Uterus (tissue), 4 donors: ENCODE measurements around the gene RCE1. TPM values are rescaled to one million over a fixed set of nuclear protein-coding genes. Genes with fewer than 3 reads are reported as not detected.

Experiments used
- DNase-seq, 2 donors: peaks; one replicate each; pipeline ENCODE4 v3.0.0-alpha.2; 2019 to 2020
- H3K27ac ChIP-seq, 2 donors: fragments of 200-600 bp; sonication (generic); 1 replicate in 1 of 2; 2 replicates in 1 of 2; pipeline ENCODE4 v1.5.1; 2016 to 2018
- H3K27me3 ChIP-seq, 2 donors: fragments of 200-600 bp; sonication (generic); one replicate each; pipeline ENCODE4 v1.5.1; 2018 to 2019; ENCODE audit warnings: control low read depth in 1 of 2
- H3K36me3 ChIP-seq, 2 donors: fragments of 200-600 bp; sonication (generic); one replicate each; pipeline ENCODE4 v1.5.1; 2019; ENCODE audit warnings: control low read depth in 1 of 2
- H3K4me1 ChIP-seq, 2 donors: fragments of 200-600 bp; sonication (generic); one replicate each; pipeline ENCODE4 v1.5.1; 2018 to 2019; ENCODE audit warnings: control low read depth in 1 of 2
- H3K4me3 ChIP-seq, 2 donors: fragments of 200-600 bp; sonication (generic); 1 replicate in 1 of 2; 2 replicates in 1 of 2; pipeline ENCODE4 v1.5.1; 2018 to 2019; ENCODE audit warnings: mild to moderate bottlenecking in 1 of 2
- H3K9me3 ChIP-seq, 2 donors: fragments of 200-600 bp; sonication (generic); one replicate each; pipeline ENCODE4 v1.5.1; 2019; ENCODE audit warnings: control low read depth in 1 of 2
- POLR2A ChIP-seq, 2 donors: fragments of 450-650 bp; IDR thresholded peaks; one replicate each; pipeline ENCODE4 v1.6.1; 2016; ENCODE audit warnings: antibody characterized with exemption in 2 of 2, mild to moderate bottlenecking in 1 of 2, moderate library complexity in 1 of 2
- intact Hi-C: fragments of 100-400 bp; cut with DNase I; formaldehyde crosslinking; loops from one replicate; pipeline ENCODE4 v1.15.1; 2023; ENCODE audit warnings: low total_unique reads
- total RNA-seq, 4 donors: library from RNA; depleted of rRNA in 3 of 4; stranded (reverse); fragments of >200 nt in 3 of 4; gene quantifications; one replicate each; pipeline versions ENCODE4 v1.1.0 to v1.2.4, GENCODE V29; 2014 to 2023
- TF ChIP-seq, protein P1 (sequence below), 4 experiments: fragments of 200-600 bp in 2 of 4; fragments of 450-650 bp in 2 of 4; sonication (generic) in 2 of 4; IDR thresholded peaks; one replicate each; pipeline ENCODE4 v1.5.1; 2016 to 2019; ENCODE audit warnings: antibody characterized with exemption in 4 of 4, mild to moderate bottlenecking in 2 of 4, moderate library complexity in 1 of 4
- donor health status: DM: yes; HTN: yes; CAD: no.

Gene RCE1
- total RNA-seq, 4 donors from 2014 or later: 2.3 to 19.4 (median 13.7) TPM

DNA sequence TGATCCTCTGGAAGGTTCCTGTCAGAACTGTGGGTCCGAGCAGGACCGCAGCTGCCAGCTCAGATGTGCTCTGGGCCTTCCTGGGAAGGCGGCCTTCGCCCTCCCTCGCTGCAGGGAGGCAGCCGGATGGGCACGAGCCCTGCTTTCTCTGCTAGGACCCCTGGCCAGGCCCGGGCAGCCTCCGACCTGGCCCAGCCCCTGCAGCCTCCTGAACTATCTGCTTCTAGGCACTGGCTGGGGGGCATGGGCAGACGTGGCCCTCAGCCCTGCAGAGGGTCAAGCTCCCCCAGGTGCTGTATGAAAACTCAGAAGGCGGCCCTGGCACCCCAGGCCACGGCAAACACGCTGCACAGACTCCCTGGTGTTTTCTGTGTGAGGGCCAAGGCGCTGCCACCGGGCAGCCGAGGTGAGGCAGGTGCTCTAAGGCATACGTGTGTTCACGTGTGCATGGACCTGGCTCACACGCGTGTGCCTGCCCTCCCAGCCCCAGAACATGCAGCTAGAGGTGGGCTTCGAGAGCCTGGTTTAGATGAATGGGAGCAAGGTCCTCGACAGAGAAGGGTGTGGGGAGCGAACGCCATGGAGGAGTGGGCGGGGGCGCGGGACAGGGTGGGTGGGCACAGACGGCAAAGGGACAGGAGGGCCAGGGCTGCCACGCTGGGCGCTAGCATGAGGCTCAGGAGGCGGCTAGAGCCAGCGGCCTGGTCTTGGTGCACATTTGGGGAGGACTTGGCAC lies 18.0 kb downstream of the RCE1 start:
- H3K36me3 ChIP-seq: no peaks in the 10 kb centered on the region
- no peak overlapping the region for H3K4me3 ChIP-seq
- no peak for TF ChIP-seq POLR2A (IDR thresholded peaks at IDR 0.05)
- TF ChIP-seq, protein P1, sequence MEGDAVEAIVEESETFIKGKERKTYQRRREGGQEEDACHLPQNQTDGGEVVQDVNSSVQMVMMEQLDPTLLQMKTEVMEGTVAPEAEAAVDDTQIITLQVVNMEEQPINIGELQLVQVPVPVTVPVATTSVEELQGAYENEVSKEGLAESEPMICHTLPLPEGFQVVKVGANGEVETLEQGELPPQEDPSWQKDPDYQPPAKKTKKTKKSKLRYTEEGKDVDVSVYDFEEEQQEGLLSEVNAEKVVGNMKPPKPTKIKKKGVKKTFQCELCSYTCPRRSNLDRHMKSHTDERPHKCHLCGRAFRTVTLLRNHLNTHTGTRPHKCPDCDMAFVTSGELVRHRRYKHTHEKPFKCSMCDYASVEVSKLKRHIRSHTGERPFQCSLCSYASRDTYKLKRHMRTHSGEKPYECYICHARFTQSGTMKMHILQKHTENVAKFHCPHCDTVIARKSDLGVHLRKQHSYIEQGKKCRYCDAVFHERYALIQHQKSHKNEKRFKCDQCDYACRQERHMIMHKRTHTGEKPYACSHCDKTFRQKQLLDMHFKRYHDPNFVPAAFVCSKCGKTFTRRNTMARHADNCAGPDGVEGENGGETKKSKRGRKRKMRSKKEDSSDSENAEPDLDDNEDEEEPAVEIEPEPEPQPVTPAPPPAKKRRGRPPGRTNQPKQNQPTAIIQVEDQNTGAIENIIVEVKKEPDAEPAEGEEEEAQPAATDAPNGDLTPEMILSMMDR (IDR thresholded peaks at IDR 0.05): no peak
- no peaks in the 10 kb centered on the region for H3K4me1 ChIP-seq
- H3K27ac ChIP-seq: no peak overlapping the region
- H3K9me3 ChIP-seq: no peaks in the 10 kb centered on the region
- no peak for DNase-seq
- intact Hi-C loops: no loop called here
- no peaks in the 10 kb centered on the region for H3K27me3 ChIP-seq

DNA sequence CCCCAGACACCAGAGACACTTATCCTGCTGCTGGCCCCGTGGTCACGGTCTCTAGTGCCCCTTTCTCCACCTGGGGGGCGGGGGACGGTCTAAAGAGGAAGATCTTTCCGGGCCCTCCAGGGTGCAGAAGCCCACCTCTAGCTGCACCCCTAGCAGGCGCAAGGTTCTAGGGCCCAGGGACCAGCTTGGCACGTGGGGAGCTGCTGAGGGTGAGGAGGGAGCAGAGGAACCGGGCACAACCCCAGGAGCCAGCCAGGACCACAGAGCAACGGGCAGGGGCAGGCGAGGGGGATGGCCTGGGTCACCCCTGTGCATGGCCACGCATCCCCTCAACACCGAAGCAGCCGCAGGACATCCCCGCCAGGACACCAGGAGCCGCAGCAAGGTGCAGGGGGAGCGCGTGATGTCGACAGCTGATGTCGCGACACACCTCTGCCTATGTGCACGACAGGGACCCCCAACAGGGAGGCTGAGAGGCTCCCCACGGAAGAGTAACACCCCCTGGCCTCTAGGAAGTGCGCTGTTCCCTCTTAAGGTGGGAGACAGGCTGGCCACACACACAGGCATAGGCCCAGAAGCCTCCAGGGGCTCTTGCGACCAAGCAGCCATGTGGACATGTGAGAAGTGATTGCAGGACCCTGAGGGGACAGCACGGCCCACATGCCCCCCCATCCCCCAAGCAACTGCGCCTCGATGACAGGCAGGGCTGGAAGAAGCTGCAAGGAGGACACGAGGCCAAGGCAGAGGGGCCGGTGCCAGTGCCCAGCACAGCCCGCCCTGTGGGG lies 18.7 kb downstream of the RCE1 start:
- H3K4me3 ChIP-seq: no peak overlapping the region
- H3K27ac ChIP-seq: no peak overlapping the region
- TF ChIP-seq, protein P1 (IDR thresholded peaks at IDR 0.05): no peak
- no peak for TF ChIP-seq POLR2A (IDR thresholded peaks at IDR 0.05)
- H3K27me3 ChIP-seq: no peaks in the 10 kb centered on the region
- no peak for DNase-seq
- intact Hi-C loops: no loop called here
- H3K4me1 ChIP-seq: no peaks in the 10 kb centered on the region
- no peaks in the 10 kb centered on the region for H3K9me3 ChIP-seq
- H3K36me3 ChIP-seq: no peaks in the 10 kb centered on the region

DNA sequence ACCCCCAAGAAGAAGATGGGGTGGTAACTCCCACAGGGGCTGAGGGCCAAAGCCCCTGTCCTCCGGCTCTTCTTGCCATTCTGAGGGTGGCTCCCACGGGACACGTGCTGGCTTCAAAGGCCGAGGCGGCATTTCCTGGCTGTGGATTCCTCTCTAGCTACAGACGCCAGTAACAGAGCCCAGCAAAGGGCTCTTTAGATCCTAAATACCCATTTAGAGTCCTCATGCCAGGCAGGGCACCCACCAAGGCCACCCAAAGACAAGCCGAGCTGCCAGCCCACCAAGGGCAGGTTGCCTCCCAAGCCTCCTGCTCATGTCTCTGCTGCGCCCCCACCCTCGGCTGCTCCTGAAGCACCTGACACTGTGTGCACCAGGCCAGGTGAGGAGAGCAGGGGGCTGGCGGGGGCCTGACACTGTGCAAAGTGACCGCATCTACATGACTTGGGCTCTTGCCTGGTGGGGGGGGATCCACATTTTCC lies 19.4 kb downstream of the RCE1 start:
- Histone ChIP-seq H3K27me3 (no peaks in the 10 kb centered on the region), H3K4me1 (no peaks in the 10 kb centered on the region), H3K27ac (no peak overlapping the region), H3K36me3 (no peaks in the 10 kb centered on the region), H3K9me3 (no peaks in the 10 kb centered on the region), H3K4me3 (no peak overlapping the region)
- DNase-seq: no peak
- intact Hi-C loops: no loop called here
- TF ChIP-seq, protein P1 (IDR thresholded peaks at IDR 0.05): no peak
- TF ChIP-seq POLR2A (IDR thresholded peaks at IDR 0.05): no peak

DNA sequence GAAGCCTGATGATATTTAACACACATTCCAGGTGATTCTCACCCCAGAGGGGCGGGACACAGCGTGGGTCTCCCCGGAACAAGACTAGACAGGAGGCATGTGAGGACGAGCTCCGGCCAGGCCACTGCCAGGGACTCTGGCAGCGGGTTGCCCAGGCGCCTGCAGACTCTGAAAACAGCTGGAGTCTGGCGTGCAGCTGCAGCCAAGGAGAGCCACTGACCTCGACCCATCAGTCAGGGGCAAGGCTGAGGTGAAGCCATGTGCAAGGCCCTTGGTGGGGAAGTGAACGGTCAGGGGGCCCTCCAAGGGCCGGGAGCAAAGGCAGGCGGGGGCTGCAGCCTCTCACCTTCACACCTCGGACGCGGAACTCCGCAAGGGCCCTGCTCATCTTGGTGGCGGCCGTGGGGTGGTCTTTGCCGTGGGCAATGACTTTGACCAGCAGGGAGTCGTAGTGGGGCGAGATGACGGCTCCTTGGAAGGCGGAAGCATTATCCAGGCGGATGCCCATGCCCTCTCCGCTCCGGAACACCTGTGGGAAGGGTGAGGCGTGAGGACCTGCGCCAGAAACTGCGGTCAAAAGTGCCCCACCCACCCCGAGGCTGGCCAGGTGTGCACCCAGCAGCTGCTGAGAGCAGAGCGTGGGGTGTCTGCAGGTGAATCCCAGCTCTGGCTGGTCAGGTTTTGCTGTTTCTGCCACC lies 20.3 kb downstream of the RCE1 start:
- intact Hi-C loops: no loop called here
- no peak for DNase-seq
- H3K4me3 ChIP-seq: no peak overlapping the region
- no peaks in the 10 kb centered on the region for H3K4me1 ChIP-seq
- H3K27me3 ChIP-seq: no peaks in the 10 kb centered on the region
- H3K9me3 ChIP-seq: no peaks in the 10 kb centered on the region
- TF ChIP-seq, protein P1 (IDR thresholded peaks at IDR 0.05): no peak
- no peak for TF ChIP-seq POLR2A (IDR thresholded peaks at IDR 0.05)
- H3K27ac ChIP-seq: no peak overlapping the region
- no peaks in the 10 kb centered on the region for H3K36me3 ChIP-seq
